Endothelial cell of umbilical vein (primary cell): ENCODE data around the gene S100A14.

Experiments used
- EZH2 ChIP-seq: IDR thresholded peaks from 2 replicates; pipeline ENCODE4 v1.6.1; 2012; ENCODE audit warnings: borderline replicate concordance, low read depth, mild to moderate bottlenecking, moderate library complexity, low read length, inconsistent platforms; ENCODE audit not compliant: severe bottlenecking
- GATA2 ChIP-seq: IDR thresholded peaks from 2 replicates; pipeline ENCODE4 v1.7.0; 2011; ENCODE audit warnings: low read depth, mild to moderate bottlenecking, moderate library complexity, mixed read lengths, low read length; ENCODE audit not compliant: insufficient read length, insufficient read depth
- JUN ChIP-seq: IDR thresholded peaks from 2 replicates; pipeline ENCODE4 v1.6.1; 2011; ENCODE audit warnings: borderline replicate concordance, low read depth; ENCODE audit not compliant: insufficient read length, insufficient read depth
- MYC ChIP-seq: IDR thresholded peaks from one replicate; pipeline ENCODE4 v1.6.1; 2011; ENCODE audit warnings: mild to moderate bottlenecking, low read depth, low read length
- POLR2A ChIP-seq: IDR thresholded peaks from 2 replicates; pipeline ENCODE4 v1.6.1; 2012; ENCODE audit warnings: low read depth, mild to moderate bottlenecking, control low read depth, low read length
- POLR2AphosphoS5 ChIP-seq: IDR thresholded peaks from 2 replicates; pipeline ENCODE4 v1.6.1; 2012; ENCODE audit warnings: low read depth, mild to moderate bottlenecking, control low read depth, low read length, moderate library complexity; ENCODE audit not compliant: insufficient read depth
- TF ChIP-seq, protein P1 (sequence below), 2 donors: IDR thresholded peaks; 1 replicate in 1 of 2; 2 replicates in 1 of 2; pipeline ENCODE4 v1.5.1; 2011; ENCODE audit warnings: low read length in 2 of 2, mild to moderate bottlenecking in 2 of 2, moderate library complexity in 2 of 2, control low read depth in 1 of 2, inconsistent platforms in 1 of 2, low read depth in 1 of 2; ENCODE audit not compliant: insufficient read depth in 1 of 2; ENCODE audit errors: extremely low read depth in 1 of 2
- TF ChIP-seq, protein P2 (sequence below): IDR thresholded peaks from 2 replicates; pipeline ENCODE4 v1.6.1; 2011; ENCODE audit not compliant: insufficient read depth, insufficient read length

DNA sequence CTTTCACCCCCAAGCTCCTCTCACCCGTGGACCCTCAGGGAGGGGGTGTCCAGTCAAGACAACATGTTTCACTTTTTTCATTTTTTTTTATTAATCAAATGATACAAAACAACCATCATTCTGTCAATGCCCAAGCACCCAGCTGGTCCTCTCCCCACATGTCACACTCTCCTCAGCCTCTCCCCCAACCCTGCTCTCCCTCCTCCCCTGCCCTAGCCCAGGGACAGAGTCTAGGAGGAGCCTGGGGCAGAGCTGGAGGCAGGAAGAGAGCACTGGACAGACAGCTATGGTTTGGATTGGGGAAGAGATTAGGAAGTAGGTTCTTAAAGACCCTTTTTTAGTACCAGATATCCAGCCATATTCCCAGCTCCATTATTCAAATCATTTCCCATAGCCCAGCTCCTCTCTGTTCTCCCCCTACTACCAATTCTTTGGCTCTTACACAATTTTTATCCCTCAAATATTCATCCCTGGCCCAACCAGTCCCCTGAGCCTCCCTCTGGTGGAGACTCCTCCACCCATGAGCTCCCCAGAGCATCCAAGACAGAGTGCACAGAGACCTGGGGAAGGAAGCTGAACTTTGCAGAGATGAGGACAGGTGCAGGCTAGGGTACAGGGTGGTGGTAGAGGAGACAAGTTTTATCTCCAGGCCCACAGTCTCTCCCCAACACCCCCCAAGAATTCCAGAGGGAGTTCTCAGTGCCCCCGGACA, 1.8 kb downstream of the S100A14 start:
- TF ChIP-seq EZH2 (no peak), POLR2A (no peak), POLR2AphosphoS5 (no peak), GATA2 (no peak), JUN (no peak), MYC (no peak)
- TF ChIP-seq, protein P1, sequence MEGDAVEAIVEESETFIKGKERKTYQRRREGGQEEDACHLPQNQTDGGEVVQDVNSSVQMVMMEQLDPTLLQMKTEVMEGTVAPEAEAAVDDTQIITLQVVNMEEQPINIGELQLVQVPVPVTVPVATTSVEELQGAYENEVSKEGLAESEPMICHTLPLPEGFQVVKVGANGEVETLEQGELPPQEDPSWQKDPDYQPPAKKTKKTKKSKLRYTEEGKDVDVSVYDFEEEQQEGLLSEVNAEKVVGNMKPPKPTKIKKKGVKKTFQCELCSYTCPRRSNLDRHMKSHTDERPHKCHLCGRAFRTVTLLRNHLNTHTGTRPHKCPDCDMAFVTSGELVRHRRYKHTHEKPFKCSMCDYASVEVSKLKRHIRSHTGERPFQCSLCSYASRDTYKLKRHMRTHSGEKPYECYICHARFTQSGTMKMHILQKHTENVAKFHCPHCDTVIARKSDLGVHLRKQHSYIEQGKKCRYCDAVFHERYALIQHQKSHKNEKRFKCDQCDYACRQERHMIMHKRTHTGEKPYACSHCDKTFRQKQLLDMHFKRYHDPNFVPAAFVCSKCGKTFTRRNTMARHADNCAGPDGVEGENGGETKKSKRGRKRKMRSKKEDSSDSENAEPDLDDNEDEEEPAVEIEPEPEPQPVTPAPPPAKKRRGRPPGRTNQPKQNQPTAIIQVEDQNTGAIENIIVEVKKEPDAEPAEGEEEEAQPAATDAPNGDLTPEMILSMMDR (IDR thresholded peaks at IDR 0.05; ENCODE audit: extremely low read depth in 1 of 2, insufficient read depth in 1 of 2, low read depth in 1 of 2, low read length in 2 of 2): no peak
- TF ChIP-seq, protein P2, sequence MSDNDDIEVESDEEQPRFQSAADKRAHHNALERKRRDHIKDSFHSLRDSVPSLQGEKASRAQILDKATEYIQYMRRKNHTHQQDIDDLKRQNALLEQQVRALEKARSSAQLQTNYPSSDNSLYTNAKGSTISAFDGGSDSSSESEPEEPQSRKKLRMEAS: no peak
